Trophoblast cell (in vitro differentiated cells and primary cell): Measurements from ENCODE around the gene LAMC3.

Source experiments
- DNase-seq, 2 donors: peaks; one replicate each; pipeline ENCODE4 v3.0.0-alpha.2; 2016
- H2AFZ ChIP-seq: 2 replicates; pipeline ENCODE4 v1.6.1; 2013; ENCODE audit warnings: low read length, moderate library complexity, mild to moderate bottlenecking; ENCODE audit not compliant: insufficient read depth, poor library complexity
- H2AK5ac ChIP-seq: 2 replicates; pipeline ENCODE4 v1.6.1; 2013; ENCODE audit warnings: mild to moderate bottlenecking, low read length
- H2BK120ac ChIP-seq: 2 replicates; pipeline ENCODE4 v1.6.1; 2013; ENCODE audit warnings: low read length, mild to moderate bottlenecking, moderate library complexity; ENCODE audit not compliant: insufficient read depth, poor library complexity
- H2BK12ac ChIP-seq: 2 replicates; pipeline ENCODE4 v1.6.1; 2013; ENCODE audit warnings: mild to moderate bottlenecking, low read length, moderate library complexity
- H2BK5ac ChIP-seq: 2 replicates; pipeline ENCODE4 v1.6.1; 2013; ENCODE audit warnings: low read length, low read depth, moderate library complexity, mild to moderate bottlenecking; ENCODE audit not compliant: poor library complexity
- H3K14ac ChIP-seq: 2 replicates; pipeline ENCODE4 v1.6.1; 2013; ENCODE audit warnings: mild to moderate bottlenecking, low read length
- H3K18ac ChIP-seq: 2 replicates; pipeline ENCODE4 v1.6.1; 2013; ENCODE audit warnings: mild to moderate bottlenecking, low read length
- H3K23ac ChIP-seq: 2 replicates; pipeline ENCODE4 v1.6.1; 2013; ENCODE audit warnings: low read length
- H3K27ac ChIP-seq: 2 replicates; pipeline ENCODE4 v1.5.1; 2013; ENCODE audit warnings: low read depth, mild to moderate bottlenecking, inconsistent platforms, low read length, moderate library complexity
- H3K27me3 ChIP-seq: 2 replicates; pipeline ENCODE4 v1.6.1; 2013; ENCODE audit warnings: inconsistent platforms, mild to moderate bottlenecking, low read length, moderate library complexity; ENCODE audit not compliant: insufficient read depth
- H3K36me3 ChIP-seq, 2 experiments: 1 replicate in 1 of 2; 2 replicates in 1 of 2; pipeline ENCODE4 v1.6.1; 2013; ENCODE audit warnings: low read length in 2 of 2, mild to moderate bottlenecking in 2 of 2, moderate library complexity in 1 of 2; ENCODE audit not compliant: insufficient read depth in 2 of 2, control insufficient read depth in 1 of 2
- H3K4ac ChIP-seq: 2 replicates; pipeline ENCODE4 v1.6.1; 2013; ENCODE audit warnings: low read depth, mild to moderate bottlenecking, low read length, moderate library complexity
- H3K4me1 ChIP-seq, 2 experiments: 1 replicate in 1 of 2; 2 replicates in 1 of 2; pipeline ENCODE4 v1.6.1; 2013; ENCODE audit warnings: low read length in 2 of 2, mild to moderate bottlenecking in 2 of 2, moderate library complexity in 1 of 2; ENCODE audit not compliant: insufficient read depth in 2 of 2, control insufficient read depth in 1 of 2
- H3K4me2 ChIP-seq: 2 replicates; pipeline ENCODE4 v1.6.1; 2013; ENCODE audit warnings: inconsistent platforms, mild to moderate bottlenecking, low read length, moderate library complexity
- H3K4me3 ChIP-seq: 2 replicates; pipeline ENCODE4 v1.5.1; 2013; ENCODE audit warnings: mild to moderate bottlenecking, low read depth, low read length, inconsistent platforms
- H3K79me1 ChIP-seq: one replicate; pipeline ENCODE4 v1.6.1; 2013; ENCODE audit warnings: low read length
- H3K79me2 ChIP-seq: 2 replicates; pipeline ENCODE4 v1.6.1; 2013; ENCODE audit warnings: low read length, mild to moderate bottlenecking; ENCODE audit not compliant: control insufficient read depth, insufficient read depth, poor library complexity
- H3K9ac ChIP-seq: 2 replicates; pipeline ENCODE4 v1.6.1; 2013; ENCODE audit warnings: mild to moderate bottlenecking, low read length
- H3K9me3 ChIP-seq: 2 replicates; pipeline ENCODE4 v1.6.1; 2013; ENCODE audit warnings: low read depth, mild to moderate bottlenecking, control low read depth, inconsistent platforms, low read length; ENCODE audit not compliant: insufficient read depth
- H4K12ac ChIP-seq: 2 replicates; pipeline ENCODE4 v1.6.1; 2013; ENCODE audit warnings: low read depth, mild to moderate bottlenecking, low read length, moderate library complexity
- H4K8ac ChIP-seq: 2 replicates; pipeline ENCODE4 v1.6.1; 2013; ENCODE audit warnings: low read depth, mild to moderate bottlenecking, low read length, moderate library complexity
- H4K91ac ChIP-seq: one replicate; pipeline ENCODE4 v1.6.1; 2013; ENCODE audit warnings: low read depth, mild to moderate bottlenecking, low read length, moderate library complexity
- WGBS: extraction: QIAGEN DNeasy Blood & Tissue Kit; methylation state at CpG from one replicate; pipeline ENCODE4 v1.1.7; 2013; ENCODE audit warnings: missing lambda C conversion rate; ENCODE audit not compliant: insufficient read length, insufficient coverage; ENCODE audit errors: extremely low coverage; 5-methylcytosine and 5-hydroxymethylcytosine counted together

LAMC3 gene

DNA sequence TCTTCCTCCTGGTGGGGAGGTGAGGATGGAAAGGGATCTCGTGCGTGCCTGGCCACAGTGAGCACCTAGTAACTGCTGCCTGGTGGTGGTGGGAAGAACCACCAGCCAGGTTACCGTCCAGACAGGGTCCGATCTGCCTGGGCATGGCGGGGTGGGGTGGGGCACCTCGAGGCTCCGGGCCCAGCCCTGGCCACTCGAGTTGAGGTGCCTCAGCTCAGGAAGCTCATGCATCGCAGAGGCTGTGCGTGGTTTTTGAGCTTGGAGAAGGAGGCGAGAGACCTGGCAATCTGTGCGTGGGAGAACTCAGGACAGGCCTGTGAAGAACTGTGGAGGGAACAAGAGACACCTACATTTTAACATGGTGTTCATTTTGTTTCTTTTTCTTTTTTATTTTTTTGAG, 38.9 kb upstream of the LAMC3 start:
- H4K91ac ChIP-seq = no peak overlapping the region
- no peak overlapping the region for H3K9ac ChIP-seq
- H3K4ac ChIP-seq = no peak overlapping the region
- H3K79me2 ChIP-seq = no peaks in the 10 kb centered on the region
- no CpG with 5 or more reads among the region's 12 CpGs for WGBS
- H2BK120ac ChIP-seq = no peak overlapping the region
- no peak overlapping the region for H3K4me2 ChIP-seq
- H2BK5ac ChIP-seq = no peak overlapping the region
- no peak overlapping the region for H3K4me3 ChIP-seq
- no peak overlapping the region for H2BK12ac ChIP-seq
- H4K8ac ChIP-seq = no peak overlapping the region
- H3K79me1 ChIP-seq = no peaks in the 10 kb centered on the region
- H3K18ac ChIP-seq = no peak overlapping the region
- no peak overlapping the region for H3K27ac ChIP-seq
- H3K14ac ChIP-seq = no peak overlapping the region
- H4K12ac ChIP-seq = no peak overlapping the region
- no peaks in the 10 kb centered on the region for H3K4me1 ChIP-seq
- no peaks in the 10 kb centered on the region for H3K9me3 ChIP-seq
- H3K27me3 ChIP-seq = no peaks in the 10 kb centered on the region
- H3K36me3 ChIP-seq = no peaks in the 10 kb centered on the region
- no peak overlapping the region for H3K23ac ChIP-seq
- H2AFZ ChIP-seq = no peak overlapping the region
- no peak for DNase-seq
- H2AK5ac ChIP-seq = no peak overlapping the region

DNA sequence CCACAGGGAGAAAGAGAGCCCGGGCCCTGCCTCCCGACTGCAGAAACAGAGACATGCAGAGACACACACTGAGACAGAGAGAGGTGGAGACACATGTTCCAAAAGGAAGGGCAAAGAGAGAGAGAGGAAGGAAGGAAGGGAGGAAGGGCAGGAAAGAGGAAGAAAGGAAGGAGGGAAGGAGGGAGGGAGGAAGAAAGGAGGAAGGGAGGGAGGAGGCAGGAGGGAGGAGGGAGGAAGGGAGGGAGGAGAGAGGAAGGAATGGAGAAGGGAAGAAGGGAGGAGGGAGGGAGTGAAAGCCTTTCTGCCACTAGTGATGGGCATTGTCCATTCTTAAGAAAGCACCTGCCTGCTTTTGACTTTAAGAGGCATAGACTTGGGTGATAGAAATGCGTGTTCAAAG, 38.1 kb upstream of the LAMC3 start:
- H3K36me3 ChIP-seq = no peaks in the 10 kb centered on the region
- no peak overlapping the region for H2AFZ ChIP-seq
- no peak overlapping the region for H4K8ac ChIP-seq
- H2BK120ac ChIP-seq = no peak overlapping the region
- DNase-seq = no peak
- no peaks in the 10 kb centered on the region for H3K79me1 ChIP-seq
- H3K18ac ChIP-seq = no peak overlapping the region
- no peak overlapping the region for H3K23ac ChIP-seq
- H3K9me3 ChIP-seq = no peaks in the 10 kb centered on the region
- H3K4me3 ChIP-seq = no peak overlapping the region
- no peak overlapping the region for H2BK5ac ChIP-seq
- H2AK5ac ChIP-seq = no peak overlapping the region
- H3K27me3 ChIP-seq = no peaks in the 10 kb centered on the region
- no peak overlapping the region for H2BK12ac ChIP-seq
- no peak overlapping the region for H3K27ac ChIP-seq
- H3K4me1 ChIP-seq = no peaks in the 10 kb centered on the region
- H3K79me2 ChIP-seq = no peaks in the 10 kb centered on the region
- H4K12ac ChIP-seq = no peak overlapping the region
- WGBS = no CpG with 5 or more reads among the region's 3 CpGs
- H3K4ac ChIP-seq = no peak overlapping the region
- no peak overlapping the region for H3K9ac ChIP-seq
- H4K91ac ChIP-seq = no peak overlapping the region
- no peak overlapping the region for H3K4me2 ChIP-seq
- no peak overlapping the region for H3K14ac ChIP-seq

DNA sequence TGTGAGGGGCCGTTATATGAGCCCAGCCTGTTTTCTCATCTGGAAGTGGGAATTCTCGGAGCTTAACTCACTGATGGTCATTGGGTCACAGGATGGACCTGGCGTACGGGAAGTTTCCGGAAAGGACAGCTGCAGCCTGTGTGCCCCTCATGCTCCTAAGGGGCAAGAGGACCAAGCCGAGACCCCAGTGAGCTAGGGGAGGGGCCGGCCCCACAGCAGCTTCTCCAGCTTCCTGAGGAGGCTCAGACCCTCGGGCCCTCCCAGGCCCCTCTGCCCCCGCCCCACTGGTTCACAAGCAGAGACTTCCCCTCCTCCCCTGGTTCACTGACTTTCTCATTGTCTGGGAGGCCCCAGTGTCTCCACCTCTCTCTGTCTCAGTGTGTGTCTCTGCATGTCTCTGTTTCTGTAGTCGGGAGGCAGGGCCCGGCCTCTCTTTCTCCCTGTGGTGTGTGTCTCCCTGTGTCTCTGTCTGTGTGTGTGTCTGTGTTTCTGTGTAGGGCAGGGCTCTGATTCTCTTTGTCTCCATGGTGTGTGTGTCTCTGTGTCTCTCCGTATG, 37.6 kb upstream of the LAMC3 start:
- no peak overlapping the region for H2AFZ ChIP-seq
- H4K12ac ChIP-seq = no peak overlapping the region
- DNase-seq = no peak
- no peak overlapping the region for H4K91ac ChIP-seq
- no peak overlapping the region for H4K8ac ChIP-seq
- no peaks in the 10 kb centered on the region for H3K4me1 ChIP-seq
- H3K27me3 ChIP-seq = no peaks in the 10 kb centered on the region
- H3K36me3 ChIP-seq = no peaks in the 10 kb centered on the region
- H3K27ac ChIP-seq = no peak overlapping the region
- H3K23ac ChIP-seq = no peak overlapping the region
- no peaks in the 10 kb centered on the region for H3K79me1 ChIP-seq
- H2BK120ac ChIP-seq = no peak overlapping the region
- H3K18ac ChIP-seq = no peak overlapping the region
- no peak overlapping the region for H3K4ac ChIP-seq
- no peak overlapping the region for H3K4me2 ChIP-seq
- H3K79me2 ChIP-seq = no peaks in the 10 kb centered on the region
- no CpG with 5 or more reads among the region's 12 CpGs for WGBS
- no peak overlapping the region for H3K4me3 ChIP-seq
- no peak overlapping the region for H2AK5ac ChIP-seq
- H3K9me3 ChIP-seq = no peaks in the 10 kb centered on the region
- H2BK5ac ChIP-seq = no peak overlapping the region
- no peak overlapping the region for H3K14ac ChIP-seq
- H3K9ac ChIP-seq = no peak overlapping the region
- no peak overlapping the region for H2BK12ac ChIP-seq

GRCh38 chr9:130972277-130972956, 36.6 kb upstream of the LAMC3 start:
- Histone ChIP-seq H3K9me3 (no peaks in the 10 kb centered on the region), H2BK5ac (no peak overlapping the region), H3K27me3 (no peaks in the 10 kb centered on the region), H4K91ac (no peak overlapping the region), H3K18ac (no peak overlapping the region), H3K4me3 (no peak overlapping the region), H3K4ac (no peak overlapping the region), H3K23ac (no peak overlapping the region), H3K36me3 (no peaks in the 10 kb centered on the region), H3K4me2 (no peak overlapping the region), H4K8ac (no peak overlapping the region), H2BK12ac (no peak overlapping the region), H3K9ac (no peak overlapping the region), H3K79me1 (no peaks in the 10 kb centered on the region), H3K4me1 (no peaks in the 10 kb centered on the region), H4K12ac (no peak overlapping the region), H3K27ac (no peak overlapping the region), H3K79me2 (no peaks in the 10 kb centered on the region), H3K14ac (no peak overlapping the region), H2BK120ac (no peak overlapping the region), H2AFZ (no peak overlapping the region), H2AK5ac (no peak overlapping the region)
- WGBS = no CpG with 5 or more reads among the region's 6 CpGs
- no peak for DNase-seq
